Measurements from ENCODE around the gene TH.

Gene TH

DNA sequence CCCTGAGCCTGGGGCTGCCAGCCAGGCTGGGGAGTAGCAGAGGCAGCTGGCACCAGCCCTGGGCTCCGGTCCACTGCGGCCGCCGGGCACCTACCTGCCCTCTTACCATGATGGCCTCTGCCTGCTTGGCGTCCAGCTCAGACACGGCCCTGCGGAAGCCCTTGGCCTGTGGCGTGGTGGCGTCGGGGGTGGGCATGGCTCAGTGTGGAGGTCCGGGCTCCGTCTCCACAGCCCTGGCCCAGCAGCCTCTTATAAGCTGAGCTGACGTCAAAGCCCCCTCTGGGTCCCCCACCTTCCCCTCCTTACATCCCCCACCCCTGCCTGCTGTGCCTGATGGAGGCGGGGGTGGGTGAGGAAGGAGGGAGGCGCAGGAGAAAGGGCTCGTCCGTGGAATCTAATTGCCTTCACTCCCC is at the start of gene TH:
Gene TH (minus strand): TSS at position 225 of the 413 bp plus-strand sequence. CDS start 29 bp downstream, at position 196.
- H3K27ac ChIP-seq, result no peak within 1 kb of the TSS
- no peak for DNase-seq (ENCODE audit: low read depth, low spot score)

- no peak for DNase-seq (ENCODE audit: low read depth, low spot score)
- no peak overlapping the region for H3K27ac ChIP-seq
These were observed 49.4 kb upstream of the TH start for GRCh38 chr11:2221024-2221423.

DNA sequence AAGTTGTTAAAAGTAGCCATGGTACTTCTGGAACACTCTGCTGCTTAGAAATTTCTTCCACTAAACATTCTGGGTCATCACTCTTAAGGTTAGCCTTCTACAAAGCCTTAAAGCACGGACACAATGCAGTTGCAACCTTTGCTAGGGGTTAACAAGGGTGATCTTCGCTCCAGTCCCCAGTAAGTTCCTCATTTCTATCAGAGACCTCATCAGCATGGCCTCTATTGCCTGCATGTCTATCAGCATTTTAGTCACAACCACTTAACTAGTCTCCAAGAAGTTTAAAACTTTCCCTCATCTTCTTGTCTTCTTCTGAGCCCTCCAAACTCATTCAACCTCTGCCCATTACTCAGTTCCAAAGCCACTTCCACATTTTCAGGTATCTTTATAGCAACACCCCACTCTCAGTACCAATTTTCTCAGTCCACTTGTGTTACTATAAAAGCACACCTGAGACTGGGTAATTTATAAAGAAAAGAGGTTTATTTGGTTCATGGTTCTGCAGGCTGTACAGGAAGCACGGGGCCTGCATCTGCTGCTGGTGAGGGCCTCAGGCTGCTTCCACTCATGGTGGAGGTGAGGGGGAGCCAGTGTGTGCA is 48.7 kb upstream of the TH start:
- no peak overlapping the region for H3K27ac ChIP-seq
- no peak for DNase-seq (ENCODE audit: low read depth, low spot score)

DNA sequence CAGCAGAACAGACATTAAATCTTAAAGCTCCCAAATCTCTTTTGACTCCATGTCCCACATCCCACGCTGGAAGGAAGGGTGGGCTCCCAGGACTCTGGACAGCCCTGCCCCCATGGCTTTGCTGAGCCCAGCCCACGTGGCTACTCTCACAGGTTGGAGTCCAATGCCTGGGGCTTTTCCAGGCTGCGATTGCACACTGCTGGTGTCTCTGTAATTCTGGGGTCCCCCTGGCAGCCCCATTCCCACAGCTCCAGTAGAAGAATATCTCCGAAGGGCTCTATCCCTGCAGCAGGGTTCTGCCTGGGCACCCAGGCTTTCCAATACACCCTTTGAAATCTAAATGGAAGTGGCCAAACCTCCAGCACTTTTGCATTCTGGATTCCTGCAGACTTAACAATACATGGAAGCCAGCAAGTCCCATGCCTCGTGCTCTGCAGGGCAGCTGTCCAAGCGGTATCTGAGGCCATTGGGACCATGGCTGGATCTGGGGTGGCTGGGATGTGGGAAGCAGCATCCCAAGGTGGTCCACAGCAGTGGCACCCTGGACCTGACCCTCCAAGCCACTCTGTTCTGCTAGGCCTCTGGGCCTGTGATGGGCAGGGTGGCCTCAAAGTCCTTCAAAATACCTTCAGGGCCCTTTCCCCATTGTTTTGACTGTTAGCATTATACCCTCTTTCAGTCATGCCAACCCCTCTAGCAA is 47.9 kb upstream of the TH start:
- no peak for DNase-seq (ENCODE audit: low read depth, low spot score)

GRCh38 chr11:2218031-2218633 is 46.5 kb upstream of the TH start:
- no peak overlapping the region for H3K27ac ChIP-seq

More for the DNA sequence above, 47.9 kb upstream of the TH start:
- no peak overlapping the region for H3K27ac ChIP-seq

GRCh38 chr11:2217211-2218030 is 45.8 kb upstream of the TH start:
- H3K27ac ChIP-seq, result no peak overlapping the region
- no peak for DNase-seq (ENCODE audit: low read depth, low spot score)

More at GRCh38 chr11:2218031-2218633, 46.5 kb upstream of the TH start:
- no peak for DNase-seq (ENCODE audit: low read depth, low spot score)

GRCh38 chr11:2216400-2217064 is 44.9 kb upstream of the TH start:
- no peak overlapping the region for H3K27ac ChIP-seq
- no peak for DNase-seq (ENCODE audit: low read depth, low spot score)

DNA sequence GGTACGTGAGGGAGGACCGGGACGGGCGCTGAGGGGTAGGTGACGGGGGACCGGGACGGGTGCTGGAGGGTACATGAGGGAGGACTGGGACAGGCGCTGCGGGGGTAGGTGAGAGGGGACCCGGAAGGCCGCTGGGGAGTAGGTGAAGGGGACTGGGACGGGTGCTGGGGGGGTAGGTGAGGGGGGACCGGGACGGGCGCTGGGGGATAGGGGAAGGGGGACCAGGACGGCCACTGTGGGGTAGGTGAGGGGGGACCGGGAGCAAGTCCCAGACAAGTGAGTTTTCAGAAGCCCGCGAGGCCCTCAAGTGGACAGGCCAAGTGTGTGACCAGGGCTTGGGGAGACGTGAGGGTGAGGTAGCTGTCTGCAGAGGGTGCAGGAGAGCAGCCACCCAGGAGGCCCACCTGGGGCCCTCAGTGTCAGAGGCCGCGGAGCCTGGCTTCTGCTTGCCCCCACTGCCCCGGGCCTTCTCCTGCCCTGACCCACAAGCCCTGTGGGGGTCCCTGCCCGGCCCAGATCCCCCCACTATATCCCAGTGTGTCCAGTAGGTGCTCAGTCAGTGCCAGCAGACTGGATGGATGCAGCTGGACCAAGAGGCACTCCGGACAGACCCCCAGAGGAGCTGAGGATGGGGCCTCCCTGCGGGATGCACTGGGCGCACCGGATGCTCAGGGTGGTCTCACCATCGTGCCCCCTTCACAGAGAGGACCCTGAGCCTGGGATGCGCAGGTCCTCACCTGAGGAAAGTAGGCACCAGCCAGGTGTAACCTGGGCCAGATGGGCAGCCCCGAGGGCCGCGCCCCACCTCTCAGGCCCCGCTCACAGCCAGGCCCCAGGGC is 44.2 kb upstream of the TH start:
- no peak for DNase-seq (ENCODE audit: low read depth, low spot score)
- H3K27ac ChIP-seq, result no peak overlapping the region

- no peak for DNase-seq (ENCODE audit: low read depth, low spot score)
- H3K27ac ChIP-seq, result no peak overlapping the region
These were observed 43.6 kb upstream of the TH start for GRCh38 chr11:2215230-2215560.

DNA sequence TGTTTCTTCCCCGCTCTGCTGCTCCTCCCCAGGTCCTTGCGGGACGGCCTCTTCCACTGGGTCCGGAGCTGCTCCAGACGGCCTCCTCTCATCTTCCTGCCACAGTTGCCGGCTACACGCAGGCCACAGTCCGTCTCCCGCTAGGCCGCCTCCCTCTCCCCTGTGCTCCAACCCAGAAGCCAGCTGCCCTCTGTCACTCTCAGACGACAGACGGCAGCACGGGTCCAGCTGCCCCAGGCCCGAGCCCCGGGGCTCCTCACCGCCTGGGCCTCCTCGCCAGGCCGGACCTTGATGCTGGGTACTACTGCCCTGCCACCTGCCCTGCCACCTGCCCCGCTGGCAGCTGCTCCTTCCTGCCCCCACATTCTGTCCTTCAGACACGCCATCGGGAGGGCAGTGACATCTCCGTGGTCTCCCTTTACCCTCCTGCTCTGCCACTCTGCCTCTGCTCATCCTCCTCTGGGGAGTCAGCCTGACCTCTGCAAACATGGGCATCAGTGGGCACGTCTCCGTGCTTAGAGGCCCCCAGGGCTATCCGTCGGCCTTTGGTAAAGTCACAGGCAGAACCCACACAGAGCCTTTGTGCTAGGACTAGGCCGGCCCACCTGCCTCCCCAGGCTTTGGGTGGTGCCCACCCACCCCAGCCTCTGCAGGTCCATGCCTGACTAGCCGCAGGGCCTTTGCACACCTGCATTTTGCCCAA is 43.1 kb upstream of the TH start:
- DNase-seq (ENCODE audit: low read depth, low spot score), result no peak
- H3K27ac ChIP-seq, result no peak overlapping the region

- no peak for DNase-seq (ENCODE audit: low read depth, low spot score)
- H3K27ac ChIP-seq, result no peak overlapping the region
These were observed 42.4 kb upstream of the TH start for GRCh38 chr11:2213890-2214526.

DNA sequence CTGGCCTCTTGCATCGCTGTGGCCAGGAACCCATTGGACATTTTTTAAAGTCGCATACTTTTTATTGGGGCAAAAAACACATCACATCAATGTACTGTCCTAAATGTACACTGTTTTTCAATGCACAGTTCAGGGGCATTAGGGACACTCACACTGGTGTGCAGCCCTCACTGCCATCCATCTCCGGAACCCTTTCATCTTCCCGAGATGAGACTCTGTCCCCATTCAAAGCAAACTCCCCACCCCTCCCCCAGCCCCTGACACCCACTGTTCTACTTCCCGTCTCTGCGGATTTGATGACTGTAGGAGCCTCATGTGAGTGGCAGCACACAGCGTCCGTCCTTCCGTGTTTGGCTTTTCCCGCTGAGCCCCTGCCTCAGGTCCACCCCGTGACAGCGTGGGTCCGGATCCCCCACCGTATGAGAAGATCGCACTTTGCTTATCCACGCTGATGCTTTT is 41.8 kb upstream of the TH start:
- no peak overlapping the region for H3K27ac ChIP-seq
- DNase-seq (ENCODE audit: low read depth, low spot score), result no peak

- DNase-seq (ENCODE audit: low read depth, low spot score), result no peak
- no peak overlapping the region for H3K27ac ChIP-seq
These were observed 41.0 kb upstream of the TH start for GRCh38 chr11:2212411-2213251.

- no peak for DNase-seq (ENCODE audit: low read depth, low spot score)
These were observed 39.7 kb upstream of the TH start for GRCh38 chr11:2211113-2211971.

DNA sequence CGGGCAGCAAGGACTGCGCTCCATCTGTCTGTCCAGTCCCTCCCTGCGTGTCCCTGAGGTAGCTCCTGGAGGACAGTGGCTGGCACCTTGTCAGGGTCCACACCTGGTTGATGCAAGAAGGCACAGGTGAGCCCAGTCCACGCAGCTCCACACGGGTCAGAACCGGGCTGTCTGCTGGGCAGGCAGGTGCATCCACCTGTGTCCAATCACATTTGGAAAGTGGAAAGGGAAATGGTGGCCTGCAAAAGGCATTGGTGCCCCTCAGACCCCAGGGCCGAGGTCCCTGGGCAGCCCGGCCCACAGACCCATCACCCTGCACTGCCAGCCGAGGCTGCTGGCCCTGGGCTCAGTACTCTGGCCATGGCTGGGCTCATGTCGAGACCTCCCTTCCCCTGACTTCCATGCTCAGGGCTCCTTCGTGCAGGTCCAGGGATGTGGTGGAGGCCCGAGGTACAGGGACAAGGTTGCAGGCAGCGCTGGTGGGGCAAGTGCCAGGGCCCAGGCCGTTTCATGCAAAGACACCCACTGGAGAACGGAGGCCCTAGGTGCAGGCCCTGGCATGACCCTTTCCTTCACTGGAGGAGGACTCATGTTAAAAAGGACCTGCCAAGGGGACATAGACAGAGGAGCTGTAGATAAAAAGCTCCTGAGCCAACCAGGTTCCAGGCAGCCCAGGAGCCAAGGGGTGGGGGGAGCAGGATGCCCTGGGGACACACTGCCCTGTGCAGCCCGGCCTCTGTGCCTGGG is 38.9 kb upstream of the TH start:
- DNase-seq (ENCODE audit: low read depth, low spot score), result no peak
- no peak overlapping the region for H3K27ac ChIP-seq

More at GRCh38 chr11:2211113-2211971, 39.7 kb upstream of the TH start:
- no peak overlapping the region for H3K27ac ChIP-seq

DNA sequence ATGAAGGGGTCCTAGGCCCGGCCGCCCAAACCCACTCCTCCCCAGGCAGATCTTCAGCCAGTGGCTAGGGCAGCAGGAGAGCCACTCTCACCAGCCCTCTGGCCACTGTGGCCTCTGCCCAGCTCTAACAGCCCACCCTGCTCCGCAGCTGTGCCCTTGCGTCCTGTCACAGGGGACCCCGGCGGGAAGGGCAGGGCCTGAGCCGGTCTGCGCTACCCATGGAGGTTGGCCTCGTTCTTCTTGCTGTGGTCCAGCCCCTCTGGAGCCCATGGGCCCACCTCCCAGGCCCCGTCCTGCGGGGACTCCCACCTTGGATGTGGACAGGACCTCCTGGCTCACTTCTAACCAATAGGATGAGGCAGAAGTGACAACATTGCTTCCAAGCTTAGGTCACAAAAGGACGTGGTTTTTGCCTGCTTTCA is 38.3 kb upstream of the TH start:
- no peak overlapping the region for H3K27ac ChIP-seq
- no peak for DNase-seq (ENCODE audit: low read depth, low spot score)
